Activated naive CD8-positive, alpha-beta T cell treated with anti-CD3 and anti-CD28 coated beads, Interleukin-2, amount 50 U/mL, for 24 hours (primary cell): ENCODE measurements around the gene HS2ST1.
"Not testable (repeated sequence)": the region's sequence is repeated elsewhere in the genome, so short reads cannot be mapped to it uniquely, and the experiment has no call there.

Experiments
- ATAC-seq: fragments of 150-1000 bp; cut with Tn5 transposase; one replicate; pipeline ENCODE4 v1.10.0; 2021
- DNase-seq: peaks from one replicate; pipeline ENCODE4 v3.0.0; 2021
- H3K27ac Mint-ChIP-seq: one replicate; pipeline ENCODE4 v1.8.0; 2021; ENCODE audit warnings: mild to moderate bottlenecking, mixed read lengths
- H3K27me3 Mint-ChIP-seq: one replicate; pipeline ENCODE4 v1.8.0; 2021; ENCODE audit warnings: mixed read lengths
- H3K36me3 Mint-ChIP-seq: one replicate; pipeline ENCODE4 v1.8.0; 2021; ENCODE audit warnings: low read depth, mixed read lengths
- H3K4me1 Mint-ChIP-seq: one replicate; pipeline ENCODE4 v1.8.0; 2021; ENCODE audit warnings: mixed read lengths
- H3K4me3 Mint-ChIP-seq: one replicate; pipeline ENCODE4 v1.8.0; 2021; ENCODE audit warnings: mild to moderate bottlenecking, moderate library complexity, mixed read lengths
- H3K9me3 Mint-ChIP-seq: one replicate; pipeline ENCODE4 v1.8.0; 2021; ENCODE audit warnings: mixed read lengths

Gene HS2ST1

GRCh38 chr1:87066708-87067107 lies 152.3 kb downstream of the HS2ST1 start:
- DNase-seq, H3K27me3 Mint-ChIP-seq, H3K27ac Mint-ChIP-seq, H3K4me3 Mint-ChIP-seq, ATAC-seq, H3K36me3 Mint-ChIP-seq: not testable (repeated sequence)
- peaks cover 20% of the 10 kb centered on the region for H3K9me3 Mint-ChIP-seq
- H3K4me1 Mint-ChIP-seq, result peaks cover 28% of the 10 kb centered on the region

- no peak for DNase-seq
These were observed 158.0 kb downstream of the HS2ST1 start for GRCh38 chr1:87072411-87072810.

GRCh38 chr1:87072904-87073303 lies 158.5 kb downstream of the HS2ST1 start:
- DNase-seq, result no peak
- Mint-ChIP-seq H3K4me1 (peaks cover 3% of the 10 kb centered on the region), H3K4me3 (no peak overlapping the region), H3K27me3 (no peaks in the 10 kb centered on the region), H3K9me3 (no peaks in the 10 kb centered on the region), H3K36me3 (peaks cover 2% of the 10 kb centered on the region), H3K27ac (no peak overlapping the region)
- no peak for ATAC-seq

More at GRCh38 chr1:87072411-87072810, 158.0 kb downstream of the HS2ST1 start:
- ATAC-seq, result no peak
- Mint-ChIP-seq H3K36me3 (peaks cover 2% of the 10 kb centered on the region), H3K4me1 (peaks cover 5% of the 10 kb centered on the region), H3K27ac (no peak overlapping the region), H3K27me3 (no peaks in the 10 kb centered on the region), H3K4me3 (no peak overlapping the region), H3K9me3 (no peaks in the 10 kb centered on the region)

- no peak overlapping the region for H3K27ac Mint-ChIP-seq
These were observed 159.8 kb downstream of the HS2ST1 start for GRCh38 chr1:87074001-87074795.

GRCh38 chr1:87077959-87078639 lies 163.7 kb downstream of the HS2ST1 start:
- Mint-ChIP-seq H3K4me1 (peaks cover 13% of the 10 kb centered on the region), H3K4me3 (no peak overlapping the region), H3K27ac (no peak overlapping the region), H3K9me3 (no peaks in the 10 kb centered on the region), H3K27me3 (no peaks in the 10 kb centered on the region), H3K36me3 (peaks cover 5% of the 10 kb centered on the region)
- ATAC-seq (peak; percentile 36), DNase-seq (no peak)

More at GRCh38 chr1:87074001-87074795, 159.8 kb downstream of the HS2ST1 start:
- Mint-ChIP-seq H3K27me3 (no peaks in the 10 kb centered on the region), H3K4me3 (no peak overlapping the region), H3K36me3 (peaks cover 5% of the 10 kb centered on the region), H3K4me1 (no peaks in the 10 kb centered on the region), H3K9me3 (no peaks in the 10 kb centered on the region)
- DNase-seq, result no peak
- ATAC-seq, result no peak

- Mint-ChIP-seq H3K4me3 (no peak overlapping the region), H3K27me3 (no peaks in the 10 kb centered on the region), H3K36me3 (no peaks in the 10 kb centered on the region), H3K4me1 (peaks cover 16% of the 10 kb centered on the region), H3K9me3 (no peaks in the 10 kb centered on the region), H3K27ac (no peak overlapping the region)
- DNase-seq (no peak), ATAC-seq (no peak)
These were observed 169.9 kb downstream of the HS2ST1 start for GRCh38 chr1:87084244-87084836.

- no peak for ATAC-seq
These were observed 171.7 kb downstream of the HS2ST1 start for GRCh38 chr1:87086120-87086519.

GRCh38 chr1:87089070-87089736 lies 174.8 kb downstream of the HS2ST1 start:
- DNase-seq (no peak), ATAC-seq (no peak)
- Mint-ChIP-seq H3K27ac (no peak overlapping the region), H3K27me3 (no peaks in the 10 kb centered on the region), H3K9me3 (no peaks in the 10 kb centered on the region), H3K4me3 (no peak overlapping the region), H3K36me3 (no peaks in the 10 kb centered on the region), H3K4me1 (peaks cover 3% of the 10 kb centered on the region)

More at GRCh38 chr1:87086120-87086519, 171.7 kb downstream of the HS2ST1 start:
- Mint-ChIP-seq H3K4me3 (no peak overlapping the region), H3K27ac (no peak overlapping the region), H3K4me1 (peaks cover 16% of the 10 kb centered on the region), H3K9me3 (no peaks in the 10 kb centered on the region), H3K27me3 (no peaks in the 10 kb centered on the region), H3K36me3 (no peaks in the 10 kb centered on the region)
- no peak for DNase-seq

- Mint-ChIP-seq H3K4me1 (peaks cover 3% of the 10 kb centered on the region), H3K9me3 (no peaks in the 10 kb centered on the region), H3K4me3 (no peak overlapping the region), H3K27ac (no peak overlapping the region), H3K36me3 (no peaks in the 10 kb centered on the region), H3K27me3 (no peaks in the 10 kb centered on the region)
- DNase-seq, result no peak
- no peak for ATAC-seq
These were observed 175.4 kb downstream of the HS2ST1 start for GRCh38 chr1:87089823-87090222.

- ATAC-seq (no peak), DNase-seq (no peak)
- peaks cover 3% of the 10 kb centered on the region for H3K4me1 Mint-ChIP-seq
- H3K27ac Mint-ChIP-seq, result no peak overlapping the region
- H3K27me3 Mint-ChIP-seq, result no peaks in the 10 kb centered on the region
- H3K36me3 Mint-ChIP-seq, result no peaks in the 10 kb centered on the region
- no peak overlapping the region for H3K4me3 Mint-ChIP-seq
- no peaks in the 10 kb centered on the region for H3K9me3 Mint-ChIP-seq
These were observed 177.0 kb downstream of the HS2ST1 start for GRCh38 chr1:87091425-87091824.

GRCh38 chr1:87092846-87093245 lies 178.4 kb downstream of the HS2ST1 start:
- H3K4me1 Mint-ChIP-seq, result peaks cover 3% of the 10 kb centered on the region
- H3K27me3 Mint-ChIP-seq, result no peaks in the 10 kb centered on the region
- DNase-seq (no peak), ATAC-seq (no peak)
- no peaks in the 10 kb centered on the region for H3K9me3 Mint-ChIP-seq
- no peak overlapping the region for H3K4me3 Mint-ChIP-seq
- peaks cover 5% of the 10 kb centered on the region for H3K36me3 Mint-ChIP-seq
- no peak overlapping the region for H3K27ac Mint-ChIP-seq

- Mint-ChIP-seq H3K36me3 (peaks cover 6% of the 10 kb centered on the region), H3K9me3 (no peaks in the 10 kb centered on the region), H3K4me1 (peaks cover 3% of the 10 kb centered on the region), H3K27me3 (no peaks in the 10 kb centered on the region), H3K4me3 (no peak overlapping the region), H3K27ac (no peak overlapping the region)
- DNase-seq (no peak), ATAC-seq (no peak)
These were observed 178.9 kb downstream of the HS2ST1 start for GRCh38 chr1:87093286-87093685.

- H3K27me3 Mint-ChIP-seq, result no peaks in the 10 kb centered on the region
- no peaks in the 10 kb centered on the region for H3K9me3 Mint-ChIP-seq
- no peak overlapping the region for H3K4me3 Mint-ChIP-seq
- H3K36me3 Mint-ChIP-seq, result peaks cover 8% of the 10 kb centered on the region
- no peak for DNase-seq
- H3K27ac Mint-ChIP-seq, result no peak overlapping the region
- no peak for ATAC-seq
- peaks cover under 1% of the 10 kb centered on the region for H3K4me1 Mint-ChIP-seq
These were observed 179.8 kb downstream of the HS2ST1 start for GRCh38 chr1:87094238-87094637.

GRCh38 chr1:87100271-87100670 lies 185.8 kb downstream of the HS2ST1 start:
- H3K36me3 Mint-ChIP-seq, result peaks cover 26% of the 10 kb centered on the region
- ATAC-seq (no peak), DNase-seq (no peak)
- no peak overlapping the region for H3K27ac Mint-ChIP-seq
- no peak overlapping the region for H3K4me3 Mint-ChIP-seq
- no peaks in the 10 kb centered on the region for H3K9me3 Mint-ChIP-seq
- no peaks in the 10 kb centered on the region for H3K27me3 Mint-ChIP-seq
- no peaks in the 10 kb centered on the region for H3K4me1 Mint-ChIP-seq
